Nephron (organoid): ENCODE results near the gene CSNK2A1.

ENCODE experiments used
- H3K27ac Mint-ChIP-seq, 3 experiments: 2 replicates each; pipeline ENCODE4 v1.8.0; 2020; ENCODE audit warnings: mixed read lengths in 3 of 3, mild to moderate bottlenecking in 2 of 3, moderate library complexity in 1 of 3
- H3K27me3 Mint-ChIP-seq: 2 replicates; pipeline ENCODE4 v1.8.0; 2021; ENCODE audit warnings: low read depth, mild to moderate bottlenecking, moderate library complexity, mixed read lengths
- H3K36me3 Mint-ChIP-seq: 2 replicates; pipeline ENCODE4 v1.8.0; 2020; ENCODE audit warnings: low read depth, mixed read lengths
- H3K4me1 Mint-ChIP-seq: 2 replicates; pipeline ENCODE4 v1.8.0; 2020; ENCODE audit warnings: mixed read lengths
- H3K4me3 Mint-ChIP-seq, 3 experiments: 2 replicates each; pipeline ENCODE4 v1.8.0; 2020; ENCODE audit warnings: mild to moderate bottlenecking in 3 of 3, mixed read lengths in 3 of 3, moderate library complexity in 2 of 3
- H3K9me3 Mint-ChIP-seq: 2 replicates; pipeline ENCODE4 v1.8.0; 2020; ENCODE audit warnings: mixed read lengths
- CTCF ChIP-seq, 3 experiments: fragments of 200-600 bp; sonication (generic); IDR thresholded peaks; one replicate each; pipeline ENCODE4 v1.5.0; 2021; ENCODE audit warnings: antibody characterized with exemption in 3 of 3; ENCODE audit not compliant: unreplicated experiment in 3 of 3

CSNK2A1 gene

GRCh38 chr20:438571-439469, 104.8 kb downstream of the CSNK2A1 start:
- Mint-ChIP-seq H3K4me1 (peaks cover 10% of the 10 kb centered on the region), H3K36me3 (peaks cover 68% of the 10 kb centered on the region), H3K27me3 (no peaks in the 10 kb centered on the region), H3K4me3 (no peak overlapping the region), H3K27ac (no peak overlapping the region), H3K9me3 (no peaks in the 10 kb centered on the region)
- no peak for TF ChIP-seq CTCF (IDR thresholded peaks at IDR 0.05; ENCODE audit: unreplicated experiment in 3 of 3)

- Mint-ChIP-seq H3K4me1 (peaks cover 19% of the 10 kb centered on the region), H3K4me3 (no peak overlapping the region), H3K9me3 (no peaks in the 10 kb centered on the region), H3K27me3 (no peaks in the 10 kb centered on the region), H3K36me3 (peaks cover 62% of the 10 kb centered on the region), H3K27ac (no peak overlapping the region)
- TF ChIP-seq CTCF (IDR thresholded peaks at IDR 0.05; ENCODE audit: unreplicated experiment in 3 of 3): no peak
Measured at GRCh38 chr20:437787-438486, 105.7 kb downstream of the CSNK2A1 start.

- Mint-ChIP-seq H3K4me1 (peaks cover 21% of the 10 kb centered on the region), H3K36me3 (peaks cover 51% of the 10 kb centered on the region), H3K4me3 (no peak overlapping the region), H3K27me3 (no peaks in the 10 kb centered on the region), H3K9me3 (no peaks in the 10 kb centered on the region), H3K27ac (no peak overlapping the region)
- TF ChIP-seq CTCF (IDR thresholded peaks at IDR 0.05; ENCODE audit: unreplicated experiment in 3 of 3): no peak
Measured at GRCh38 chr20:436476-436875, 107.1 kb downstream of the CSNK2A1 start.

- TF ChIP-seq CTCF (IDR thresholded peaks at IDR 0.05; ENCODE audit: unreplicated experiment in 3 of 3): no peak
- Mint-ChIP-seq H3K9me3 (no peaks in the 10 kb centered on the region), H3K27ac (peak overlapping the region in 2 of 3 experiments; percentile 64 to 91), H3K4me3 (no peak overlapping the region), H3K27me3 (no peaks in the 10 kb centered on the region), H3K36me3 (peaks cover 48% of the 10 kb centered on the region), H3K4me1 (peaks cover 25% of the 10 kb centered on the region)
Measured at GRCh38 chr20:435558-435957, 108.0 kb downstream of the CSNK2A1 start.

GRCh38 chr20:434661-435419, 108.8 kb downstream of the CSNK2A1 start:
- peaks cover 45% of the 10 kb centered on the region for H3K36me3 Mint-ChIP-seq
- no peak for TF ChIP-seq CTCF (IDR thresholded peaks at IDR 0.05; ENCODE audit: unreplicated experiment in 3 of 3)
- no peaks in the 10 kb centered on the region for H3K27me3 Mint-ChIP-seq
- H3K4me3 Mint-ChIP-seq: no peak overlapping the region
- H3K9me3 Mint-ChIP-seq: no peaks in the 10 kb centered on the region
- peak overlapping the region; percentile 59 to 91 (median 64) for H3K27ac Mint-ChIP-seq
- peaks cover 25% of the 10 kb centered on the region for H3K4me1 Mint-ChIP-seq
